Glutamatergic neuron (in vitro differentiated cells): ENCODE measurements around the gene VAC14. TPM values are rescaled to one million over a fixed set of nuclear protein-coding genes. Genes with fewer than 3 reads are reported as not detected.

Source experiments
- DNase-seq: peaks from one replicate; pipeline ENCODE4 v3.0.0; 2022
- H3K27ac Mint-ChIP-seq: one replicate; pipeline ENCODE4 v1.8.0; 2020; ENCODE audit warnings: mild to moderate bottlenecking, mixed read lengths, inconsistent platforms; ENCODE audit not compliant: unreplicated experiment
- H3K27me3 Mint-ChIP-seq: one replicate; pipeline ENCODE4 v1.8.0; 2020; ENCODE audit warnings: mild to moderate bottlenecking, moderate library complexity, mixed read lengths, inconsistent platforms; ENCODE audit not compliant: unreplicated experiment
- H3K36me3 Mint-ChIP-seq: one replicate; pipeline ENCODE4 v1.8.0; 2020; ENCODE audit warnings: mild to moderate bottlenecking, mixed read lengths, inconsistent platforms; ENCODE audit not compliant: unreplicated experiment
- H3K4me1 Mint-ChIP-seq: one replicate; pipeline ENCODE4 v1.8.0; 2020; ENCODE audit warnings: mild to moderate bottlenecking, low read depth, mixed read lengths, inconsistent platforms; ENCODE audit not compliant: unreplicated experiment
- H3K4me3 Mint-ChIP-seq: one replicate; pipeline ENCODE4 v1.8.0; 2020; ENCODE audit warnings: mild to moderate bottlenecking, mixed read lengths, inconsistent platforms; ENCODE audit not compliant: unreplicated experiment
- H3K9me3 Mint-ChIP-seq: one replicate; pipeline ENCODE4 v1.8.0; 2020; ENCODE audit warnings: mild to moderate bottlenecking, moderate library complexity, mixed read lengths, inconsistent platforms; ENCODE audit not compliant: unreplicated experiment
- total RNA-seq: library from RNA; stranded (reverse); fragmentation: NEBNext Ultra II Directional; extraction: Animal tissue kit (Norgen Biotek cat#: 25700); gene quantifications from one replicate; pipeline ENCODE4 v1.2.1, GENCODE V29; 2021; ENCODE audit not compliant: unreplicated experiment
- TF ChIP-seq, protein P1 (sequence below): fragments of 200-600 bp; sonication (generic); IDR thresholded peaks from one replicate; pipeline ENCODE4 v1.5.0; 2021; ENCODE audit not compliant: partially characterized antibody, unreplicated experiment

Gene VAC14
- total RNA-seq, 1 donor from 2014 or later: 50.2 TPM

DNA sequence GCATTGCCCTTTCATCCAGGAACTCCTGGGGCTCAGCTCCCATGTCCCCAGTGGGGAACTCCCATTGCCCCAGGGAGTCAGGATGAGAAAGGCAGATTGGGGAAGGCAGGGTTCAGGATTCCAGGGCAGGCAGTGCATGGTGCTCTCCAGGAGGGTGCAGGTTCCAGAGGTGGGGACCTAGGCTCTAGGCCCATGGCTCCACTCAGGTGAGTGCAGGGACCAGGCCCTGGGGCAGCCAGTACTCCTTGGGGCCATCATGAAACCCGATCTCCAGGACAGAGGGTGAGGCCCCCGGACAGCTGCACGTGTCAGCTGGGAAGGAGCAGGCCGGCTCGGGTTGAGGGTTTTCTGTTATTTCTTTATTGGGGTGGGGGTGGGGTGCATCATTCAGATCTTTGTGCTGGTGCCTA, 113.9 kb downstream of the VAC14 start:
- peak; percentile 41 for DNase-seq
- peaks cover 8% of the 10 kb centered on the region for H3K27me3 Mint-ChIP-seq
- peak overlapping the region; percentile 81 for H3K4me3 Mint-ChIP-seq
- no peaks in the 10 kb centered on the region for H3K36me3 Mint-ChIP-seq
- TF ChIP-seq, protein P1, sequence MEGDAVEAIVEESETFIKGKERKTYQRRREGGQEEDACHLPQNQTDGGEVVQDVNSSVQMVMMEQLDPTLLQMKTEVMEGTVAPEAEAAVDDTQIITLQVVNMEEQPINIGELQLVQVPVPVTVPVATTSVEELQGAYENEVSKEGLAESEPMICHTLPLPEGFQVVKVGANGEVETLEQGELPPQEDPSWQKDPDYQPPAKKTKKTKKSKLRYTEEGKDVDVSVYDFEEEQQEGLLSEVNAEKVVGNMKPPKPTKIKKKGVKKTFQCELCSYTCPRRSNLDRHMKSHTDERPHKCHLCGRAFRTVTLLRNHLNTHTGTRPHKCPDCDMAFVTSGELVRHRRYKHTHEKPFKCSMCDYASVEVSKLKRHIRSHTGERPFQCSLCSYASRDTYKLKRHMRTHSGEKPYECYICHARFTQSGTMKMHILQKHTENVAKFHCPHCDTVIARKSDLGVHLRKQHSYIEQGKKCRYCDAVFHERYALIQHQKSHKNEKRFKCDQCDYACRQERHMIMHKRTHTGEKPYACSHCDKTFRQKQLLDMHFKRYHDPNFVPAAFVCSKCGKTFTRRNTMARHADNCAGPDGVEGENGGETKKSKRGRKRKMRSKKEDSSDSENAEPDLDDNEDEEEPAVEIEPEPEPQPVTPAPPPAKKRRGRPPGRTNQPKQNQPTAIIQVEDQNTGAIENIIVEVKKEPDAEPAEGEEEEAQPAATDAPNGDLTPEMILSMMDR: no peak
- H3K9me3 Mint-ChIP-seq: peaks cover 6% of the 10 kb centered on the region
- H3K27ac Mint-ChIP-seq: peak overlapping the region; percentile 75
- H3K4me1 Mint-ChIP-seq: peaks cover 19% of the 10 kb centered on the region

DNA sequence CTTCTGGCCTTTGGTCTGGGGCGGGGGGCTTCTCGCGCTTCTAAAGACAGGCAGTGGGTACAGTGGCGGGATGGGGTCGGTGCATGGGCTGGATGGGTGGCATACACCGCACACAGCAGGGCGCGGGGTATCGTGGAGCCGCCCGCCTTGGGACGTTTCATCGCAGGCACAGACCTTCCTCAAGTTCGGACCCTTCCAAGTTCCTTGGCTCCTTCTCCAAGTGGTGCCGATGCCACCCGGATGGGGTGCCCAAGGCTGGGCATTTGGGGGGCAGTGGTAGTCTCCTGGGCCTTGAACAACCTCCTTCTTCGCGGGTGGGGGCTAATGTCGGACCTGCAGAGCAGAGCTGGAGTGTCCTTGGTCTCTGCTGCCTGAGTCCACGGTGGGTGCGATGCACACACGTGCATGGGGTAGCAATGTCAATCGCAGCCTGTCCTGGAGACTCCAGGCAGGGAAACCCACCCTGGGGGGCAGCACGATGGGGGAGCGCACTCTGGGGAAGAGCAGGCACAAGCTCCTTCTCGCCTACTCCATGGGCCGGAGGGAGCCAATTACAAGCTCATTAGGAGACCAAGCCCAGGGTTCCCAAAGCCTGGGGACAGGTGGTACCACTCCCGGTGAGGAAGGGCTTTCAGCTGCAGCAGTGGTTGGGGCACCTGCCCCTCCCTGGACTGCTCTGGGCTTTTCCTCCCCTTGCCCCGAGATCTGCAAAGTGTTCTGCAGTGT, 114.4 kb downstream of the VAC14 start:
- peak; percentile 18 for DNase-seq
- peaks cover 19% of the 10 kb centered on the region for H3K4me1 Mint-ChIP-seq
- peaks cover 6% of the 10 kb centered on the region for H3K9me3 Mint-ChIP-seq

DNA sequence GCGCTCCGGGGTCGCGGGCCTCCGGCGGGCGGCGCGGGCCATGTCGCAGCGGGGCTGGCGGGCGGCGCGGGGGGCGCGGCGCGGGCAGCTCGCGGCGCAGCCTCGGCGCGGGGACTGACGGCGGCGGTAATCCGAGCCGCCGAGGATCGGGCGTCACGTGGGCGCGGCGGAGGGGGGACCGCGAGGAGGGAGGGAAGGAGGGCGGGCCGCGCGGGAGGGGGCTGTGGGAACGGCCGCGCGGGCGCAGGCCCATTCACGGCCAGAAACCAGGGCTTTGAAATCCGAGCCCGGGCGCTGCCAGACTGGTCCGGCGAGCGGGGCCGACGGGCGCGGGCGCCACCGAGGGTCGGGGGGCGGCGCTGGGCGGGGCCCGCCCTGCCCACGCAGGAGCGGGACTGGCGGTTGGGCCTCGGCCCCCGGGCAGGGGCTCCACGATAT, 115.0 kb downstream of the VAC14 start, which contains the start of gene MTSS2:
TSS of gene MTSS2 (minus strand) at position 116 of the 438 bp plus-strand sequence. CDS start 262 bp downstream, outside the sequence.
- Mint-ChIP-seq H3K27me3 (peaks cover 8% of the 10 kb centered on the region), H3K36me3 (no peaks in the 10 kb centered on the region), H3K9me3 (peaks cover 6% of the 10 kb centered on the region), H3K27ac (peak within 1 kb of the TSS; percentile 48), H3K4me1 (peaks cover 17% of the 10 kb centered on the region), H3K4me3 (peak within 1 kb of the TSS; percentile 81)
- DNase-seq: peak; percentile 84
- TF ChIP-seq, protein P1: no peak

More for the DNA sequence above, 114.4 kb downstream of the VAC14 start:
- Mint-ChIP-seq H3K36me3 (no peaks in the 10 kb centered on the region), H3K27me3 (peaks cover 8% of the 10 kb centered on the region), H3K27ac (peak overlapping the region; percentile 48), H3K4me3 (peak overlapping the region; percentile 81)
- TF ChIP-seq, protein P1: no peak

DNA sequence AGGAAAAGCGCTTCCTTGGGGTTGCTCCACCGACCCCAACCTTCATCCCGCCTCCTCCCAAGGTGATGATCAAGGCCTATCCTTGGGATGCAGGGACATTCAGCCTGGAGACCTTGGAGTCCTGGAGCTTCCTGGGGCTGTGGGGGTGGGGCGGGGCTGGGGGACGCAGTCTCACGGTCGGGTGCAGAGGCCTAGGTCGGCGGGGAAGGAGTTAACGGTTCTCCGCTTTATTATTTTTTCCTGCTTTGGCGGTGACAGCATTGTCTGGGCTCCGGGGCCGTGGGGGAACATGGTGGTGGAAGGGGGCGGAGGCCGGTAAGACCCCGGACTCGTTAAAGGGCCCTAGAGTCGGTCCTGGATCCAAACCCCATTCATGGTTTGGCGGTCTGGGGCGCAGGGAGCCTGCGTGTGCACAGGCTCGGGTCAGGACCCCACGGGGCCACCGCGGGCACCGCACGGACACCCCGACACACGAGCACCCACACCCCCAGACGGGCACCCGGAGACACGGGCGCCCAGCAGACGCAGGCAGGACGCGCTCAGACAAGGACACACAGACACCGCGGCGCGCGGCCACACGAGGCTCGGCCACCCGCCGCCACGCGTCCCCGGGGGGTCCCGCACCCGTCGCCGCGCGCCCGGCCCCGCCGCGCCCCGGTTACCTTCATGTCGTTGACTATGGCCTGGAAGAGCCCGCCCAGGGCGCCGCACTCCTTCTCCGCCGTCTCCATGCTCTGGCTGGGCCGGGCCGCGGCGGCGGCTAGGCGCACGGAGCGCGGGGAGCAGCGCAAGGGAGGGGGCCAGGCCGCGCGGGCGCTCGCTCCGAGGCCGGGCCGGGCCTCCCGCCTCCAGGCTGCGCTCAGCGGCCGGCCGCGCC, 115.7 kb downstream of the VAC14 start:
- DNase-seq: peak; percentile 60
- TF ChIP-seq, protein P1: no peak
- peak overlapping the region; percentile 81 for H3K4me3 Mint-ChIP-seq
- H3K36me3 Mint-ChIP-seq: no peaks in the 10 kb centered on the region
- peaks cover 10% of the 10 kb centered on the region for H3K27me3 Mint-ChIP-seq
- H3K27ac Mint-ChIP-seq: no peak overlapping the region
- H3K4me1 Mint-ChIP-seq: peaks cover 14% of the 10 kb centered on the region
- peaks cover 6% of the 10 kb centered on the region for H3K9me3 Mint-ChIP-seq
